Measurements from ENCODE around the gene PEAK1.

The PEAK1 gene

GRCh38 chr15:77416954-77417353, 3.0 kb downstream of the PEAK1 start:
- H3K4me3 ChIP-seq (ENCODE audit: low read length): peak overlapping the region; percentile 92
- no peak for TF ChIP-seq CTCF (conservative IDR thresholded peaks at IDR 0.05; ENCODE audit: low read length)
- DNase-seq (ENCODE audit: low read depth): no peak

- peak; percentile 86 for DNase-seq (ENCODE audit: low read depth)
- peak overlapping the region; percentile 29 for H3K4me3 ChIP-seq (ENCODE audit: low read length)
- TF ChIP-seq CTCF (conservative IDR thresholded peaks at IDR 0.05; ENCODE audit: low read length): no peak
Observed at GRCh38 chr15:77416148-77416455, 3.8 kb downstream of the PEAK1 start.

GRCh38 chr15:77415450-77416147, 4.3 kb downstream of the PEAK1 start:
- H3K4me3 ChIP-seq (ENCODE audit: low read length): no peak overlapping the region
- no peak for DNase-seq (ENCODE audit: low read depth)
- TF ChIP-seq CTCF (conservative IDR thresholded peaks at IDR 0.05; ENCODE audit: low read length): no peak

- TF ChIP-seq CTCF (conservative IDR thresholded peaks at IDR 0.05; ENCODE audit: low read length): no peak
- no peak overlapping the region for H3K4me3 ChIP-seq (ENCODE audit: low read length)
- DNase-seq (ENCODE audit: low read depth): no peak
Observed at GRCh38 chr15:77414789-77415442, 5.0 kb downstream of the PEAK1 start.

- no peak overlapping the region for H3K4me3 ChIP-seq (ENCODE audit: low read length)
- no peak for TF ChIP-seq CTCF (conservative IDR thresholded peaks at IDR 0.05; ENCODE audit: low read length)
- DNase-seq (ENCODE audit: low read depth): no peak
Observed at GRCh38 chr15:77413699-77414349, 6.1 kb downstream of the PEAK1 start.

GRCh38 chr15:77412972-77413698, 6.8 kb downstream of the PEAK1 start:
- no peak for TF ChIP-seq CTCF (conservative IDR thresholded peaks at IDR 0.05; ENCODE audit: low read length)
- H3K4me3 ChIP-seq (ENCODE audit: low read length): no peak overlapping the region
- no peak for DNase-seq (ENCODE audit: low read depth)

All from AG10803 (cell line).